22Rv1 (cell line): ENCODE measurements around the gene SYNPO.

Experiments used
- H3K27ac ChIP-seq: fragments of 450-650 bp; 2 replicates; pipeline ENCODE4 v1.5.1; 2017
- ZFX ChIP-seq: fragments of 450-650 bp; IDR thresholded peaks from 2 replicates; pipeline ENCODE4 v1.6.1; 2017; ENCODE audit warnings: antibody characterized with exemption, borderline replicate concordance
- TF ChIP-seq, protein P1 (sequence below): fragments of 450-650 bp; IDR thresholded peaks from 2 replicates; pipeline ENCODE4 v1.5.1; 2017; ENCODE audit warnings: mild to moderate bottlenecking

The SYNPO gene

DNA sequence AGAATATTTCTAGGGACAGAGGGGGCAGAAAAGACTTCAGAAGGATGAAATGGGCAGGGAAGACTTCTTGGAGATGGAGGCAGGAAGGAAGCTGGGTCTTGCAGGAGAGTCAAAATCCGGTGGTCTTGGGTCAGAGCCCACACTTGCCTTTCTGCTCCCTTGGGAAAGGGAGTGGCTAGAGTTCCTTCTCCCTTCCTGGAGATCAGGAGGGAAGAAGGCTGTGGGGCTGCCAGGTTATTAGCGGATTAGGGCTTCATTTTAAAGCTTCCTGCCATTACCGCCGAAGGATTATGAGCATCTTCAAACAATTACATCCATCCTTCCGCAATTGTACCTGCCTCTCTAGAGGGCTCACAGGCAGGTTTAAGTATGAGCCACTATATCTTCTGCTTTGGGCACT, 19.2 kb upstream of the SYNPO start:
- H3K27ac ChIP-seq, result no peak overlapping the region
- TF ChIP-seq, protein P1, sequence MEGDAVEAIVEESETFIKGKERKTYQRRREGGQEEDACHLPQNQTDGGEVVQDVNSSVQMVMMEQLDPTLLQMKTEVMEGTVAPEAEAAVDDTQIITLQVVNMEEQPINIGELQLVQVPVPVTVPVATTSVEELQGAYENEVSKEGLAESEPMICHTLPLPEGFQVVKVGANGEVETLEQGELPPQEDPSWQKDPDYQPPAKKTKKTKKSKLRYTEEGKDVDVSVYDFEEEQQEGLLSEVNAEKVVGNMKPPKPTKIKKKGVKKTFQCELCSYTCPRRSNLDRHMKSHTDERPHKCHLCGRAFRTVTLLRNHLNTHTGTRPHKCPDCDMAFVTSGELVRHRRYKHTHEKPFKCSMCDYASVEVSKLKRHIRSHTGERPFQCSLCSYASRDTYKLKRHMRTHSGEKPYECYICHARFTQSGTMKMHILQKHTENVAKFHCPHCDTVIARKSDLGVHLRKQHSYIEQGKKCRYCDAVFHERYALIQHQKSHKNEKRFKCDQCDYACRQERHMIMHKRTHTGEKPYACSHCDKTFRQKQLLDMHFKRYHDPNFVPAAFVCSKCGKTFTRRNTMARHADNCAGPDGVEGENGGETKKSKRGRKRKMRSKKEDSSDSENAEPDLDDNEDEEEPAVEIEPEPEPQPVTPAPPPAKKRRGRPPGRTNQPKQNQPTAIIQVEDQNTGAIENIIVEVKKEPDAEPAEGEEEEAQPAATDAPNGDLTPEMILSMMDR, result no peak
- no peak for TF ChIP-seq ZFX

DNA sequence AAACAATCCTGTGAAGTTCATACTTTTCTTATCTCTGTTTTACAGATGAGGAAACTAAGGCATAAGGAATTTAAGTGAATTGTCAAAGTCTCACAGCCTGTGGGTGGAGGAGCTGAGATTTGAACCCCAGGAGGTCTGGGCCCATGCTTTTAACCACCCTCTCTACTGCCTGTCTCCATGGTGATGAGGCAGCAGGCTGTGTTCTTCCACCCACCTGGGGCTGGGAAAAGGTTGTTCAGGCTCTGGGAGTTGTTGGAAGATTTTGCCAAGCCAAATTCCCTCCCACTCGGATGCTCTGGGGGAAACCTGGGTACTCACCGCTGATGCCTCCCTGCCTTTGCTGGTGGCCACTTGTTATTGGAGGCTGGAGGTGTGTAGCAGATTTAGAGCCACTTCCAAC, 18.3 kb upstream of the SYNPO start:
- TF ChIP-seq ZFX, result no peak
- TF ChIP-seq, protein P1, result no peak
- H3K27ac ChIP-seq, result no peak overlapping the region

DNA sequence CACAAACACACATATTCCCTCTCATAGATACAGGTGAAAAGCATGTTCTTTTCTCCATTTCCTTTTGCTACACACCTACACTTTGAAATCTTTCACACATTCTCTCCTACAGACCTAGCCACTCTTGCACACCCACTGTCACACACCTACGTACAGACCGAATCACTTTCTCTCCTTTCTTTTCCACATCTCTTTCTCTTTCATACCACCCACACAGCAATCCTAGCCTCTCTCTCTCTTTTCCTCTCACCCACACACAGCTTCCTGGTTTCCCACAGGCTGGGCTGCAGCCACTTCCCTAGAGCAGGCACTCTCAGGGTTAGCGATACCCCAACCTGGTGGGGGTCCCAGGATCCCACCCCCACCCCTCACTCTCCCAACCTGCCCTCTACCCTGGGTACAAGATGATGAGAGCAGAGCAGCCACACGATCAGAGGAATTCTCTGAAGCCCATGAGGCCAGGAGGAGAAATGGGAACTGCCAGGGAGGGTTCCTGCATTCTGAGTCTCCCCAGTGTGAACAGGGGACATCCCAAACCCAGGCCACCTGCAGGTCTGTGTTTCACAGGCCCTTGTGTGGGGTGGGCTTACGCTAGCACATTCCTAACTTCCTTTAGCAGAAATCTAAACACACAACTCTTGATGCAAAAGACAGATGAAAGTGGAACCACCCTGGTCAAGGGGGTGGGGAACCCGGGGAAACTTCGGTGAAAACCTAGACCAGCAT, 17.1 kb upstream of the SYNPO start:
- no peak overlapping the region for H3K27ac ChIP-seq
- TF ChIP-seq, protein P1, result no peak
- no peak for TF ChIP-seq ZFX

DNA sequence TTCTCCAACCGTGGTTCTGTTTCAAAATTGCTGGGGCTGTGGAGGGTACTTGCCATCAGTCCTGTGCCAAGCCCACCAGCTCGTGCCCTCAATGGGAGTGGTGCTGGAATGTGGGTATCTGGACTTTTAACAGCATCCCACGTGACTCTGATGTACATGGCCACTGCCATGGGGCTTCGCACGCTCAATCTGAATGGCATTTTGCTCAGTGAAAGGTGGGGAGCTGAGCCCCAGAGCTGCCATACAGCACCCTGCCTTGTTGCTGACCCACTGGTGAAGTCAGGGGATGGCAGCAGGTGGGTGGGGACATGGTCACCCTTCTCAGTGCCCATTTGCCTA, 16.6 kb upstream of the SYNPO start:
- no peak overlapping the region for H3K27ac ChIP-seq
- TF ChIP-seq, protein P1, result no peak
- TF ChIP-seq ZFX, result no peak

DNA sequence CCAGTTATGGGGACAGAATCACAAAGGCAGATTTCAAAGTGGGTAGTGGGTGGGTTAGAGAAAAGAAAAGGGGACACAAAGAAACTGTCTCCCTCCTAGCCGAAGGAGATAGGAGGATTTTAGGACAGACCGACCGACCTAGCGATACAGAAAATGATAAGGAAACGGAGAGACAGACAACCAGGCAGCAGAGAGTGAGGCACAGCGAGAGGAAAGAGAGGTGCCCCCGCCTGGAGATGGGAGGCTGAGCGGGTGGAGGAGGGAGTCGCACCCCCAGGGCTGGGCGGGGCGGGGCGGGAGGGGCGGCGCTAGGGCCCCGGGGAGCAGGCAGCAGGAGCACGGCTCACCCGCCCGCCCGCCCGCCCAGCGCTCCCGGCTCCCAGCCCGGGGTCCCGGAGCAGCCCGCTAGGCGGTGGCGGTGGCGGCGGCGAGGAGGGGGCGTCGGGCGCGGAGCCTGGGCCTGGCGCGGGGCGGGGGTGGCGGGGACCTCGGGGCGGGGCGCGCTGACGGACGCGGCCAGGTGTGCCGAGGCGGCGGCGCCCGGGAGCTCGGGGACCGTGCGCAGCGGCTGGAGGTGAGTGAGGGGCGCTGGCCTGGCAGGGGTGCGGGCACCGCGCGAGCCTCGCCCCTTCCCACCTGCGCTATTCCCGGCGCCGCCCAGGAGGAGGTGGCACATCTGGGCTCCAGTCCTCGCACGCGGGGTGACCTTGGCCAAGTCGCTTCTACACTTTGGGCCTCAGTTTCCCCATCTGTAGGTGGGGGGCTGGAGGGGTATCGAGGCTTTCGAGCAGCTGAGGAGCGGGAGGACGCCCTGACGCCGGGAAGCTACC, 15.9 kb upstream of the SYNPO start:
- no peak overlapping the region for H3K27ac ChIP-seq
- TF ChIP-seq, protein P1, result no peak
- no peak for TF ChIP-seq ZFX

DNA sequence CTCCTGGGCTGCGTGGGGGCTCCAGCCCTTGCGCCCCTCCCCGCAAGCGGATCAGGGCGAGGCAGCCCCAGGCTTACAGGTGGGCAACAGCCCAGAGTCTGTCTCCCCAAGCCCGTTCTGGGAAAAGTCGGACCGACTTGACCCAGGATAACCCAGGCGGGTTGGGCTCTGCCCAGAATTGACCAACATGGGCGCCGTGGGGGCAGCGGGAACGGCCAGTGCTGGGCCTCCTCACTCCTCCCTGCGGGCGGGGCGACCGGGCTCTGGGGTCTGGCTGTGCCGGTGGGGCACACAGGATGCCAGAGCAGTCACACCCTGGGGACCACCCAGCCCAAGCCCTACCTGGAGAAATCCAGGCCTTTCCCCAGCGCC, 15.3 kb upstream of the SYNPO start:
- H3K27ac ChIP-seq, result no peak overlapping the region
- no peak for TF ChIP-seq ZFX

DNA sequence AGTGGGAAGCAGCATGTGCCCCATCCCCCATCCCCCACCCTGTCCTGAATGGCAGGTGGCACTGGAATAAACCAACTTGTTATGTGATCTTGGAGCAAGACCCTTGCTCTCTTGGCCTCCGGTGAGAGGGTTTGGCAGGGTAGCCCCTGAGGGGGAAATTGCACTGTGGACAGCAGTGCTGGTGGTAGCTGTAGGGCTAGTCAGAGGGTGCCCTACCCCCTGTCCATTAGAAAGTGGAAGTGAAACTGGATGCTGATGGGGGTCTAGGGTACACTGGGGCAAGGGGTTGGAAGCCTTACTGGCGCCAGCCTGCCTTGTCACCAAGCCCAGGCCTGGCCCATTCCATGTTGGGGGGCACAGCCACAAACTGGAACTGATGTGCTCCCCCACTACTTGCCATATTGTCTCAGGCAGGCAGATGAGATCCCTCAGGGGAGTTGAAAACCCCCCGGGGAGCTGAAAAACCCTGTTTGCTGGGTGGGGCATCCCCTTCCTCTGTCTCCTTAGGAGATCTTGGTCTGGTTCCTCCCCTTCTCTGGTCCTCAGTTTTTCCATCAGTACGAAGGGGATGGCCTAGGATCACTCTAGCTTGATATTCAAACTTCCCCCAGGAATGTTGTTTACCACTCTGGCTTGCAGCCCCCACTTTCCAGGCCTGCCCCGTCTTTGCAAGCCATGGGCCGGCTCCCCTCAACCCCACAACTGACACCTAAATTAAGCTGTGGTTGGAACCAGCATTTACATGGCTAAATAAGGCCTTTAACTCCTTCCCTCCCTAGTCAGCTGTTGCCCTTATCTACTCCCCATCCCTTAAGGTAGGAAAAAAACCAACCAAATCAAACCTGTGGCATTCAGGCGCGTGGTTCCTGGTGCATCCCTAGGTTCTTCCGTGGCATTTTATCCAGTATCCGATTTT, 14.4 kb upstream of the SYNPO start:
- TF ChIP-seq, protein P1, result no peak
- no peak for TF ChIP-seq ZFX
- H3K27ac ChIP-seq, result no peak overlapping the region
